Renal cortex interstitium (tissue), 11 donors: ENCODE data around the gene PCGF1. TPM values are rescaled to one million over a fixed set of nuclear protein-coding genes. Genes with fewer than 3 reads are reported as not detected.
"Not testable (repeated sequence)": the region's sequence is repeated elsewhere in the genome, so short reads cannot be mapped to it uniquely, and the experiment has no call there.

Experiments
- DNase-seq, 11 donors: peaks; one replicate each; pipeline ENCODE4 v3.0.0-alpha.2; 2013; ENCODE audit warnings: low read depth in 9 of 11, low spot score in 4 of 11; ENCODE audit errors: extremely low read depth in 1 of 11
- polyA plus RNA-seq, 3 donors: library from polyadenylated mRNA; unstranded; fragments of 120-200 nt; gene quantifications; one replicate each; pipeline ENCODE4 v1.2.1, GENCODE V29; 2013; ENCODE audit not compliant: insufficient read length in 3 of 3

Gene PCGF1
- polyA plus RNA-seq, 3 donors, result 23.8 to 26.5 (median 24.8) TPM

DNA sequence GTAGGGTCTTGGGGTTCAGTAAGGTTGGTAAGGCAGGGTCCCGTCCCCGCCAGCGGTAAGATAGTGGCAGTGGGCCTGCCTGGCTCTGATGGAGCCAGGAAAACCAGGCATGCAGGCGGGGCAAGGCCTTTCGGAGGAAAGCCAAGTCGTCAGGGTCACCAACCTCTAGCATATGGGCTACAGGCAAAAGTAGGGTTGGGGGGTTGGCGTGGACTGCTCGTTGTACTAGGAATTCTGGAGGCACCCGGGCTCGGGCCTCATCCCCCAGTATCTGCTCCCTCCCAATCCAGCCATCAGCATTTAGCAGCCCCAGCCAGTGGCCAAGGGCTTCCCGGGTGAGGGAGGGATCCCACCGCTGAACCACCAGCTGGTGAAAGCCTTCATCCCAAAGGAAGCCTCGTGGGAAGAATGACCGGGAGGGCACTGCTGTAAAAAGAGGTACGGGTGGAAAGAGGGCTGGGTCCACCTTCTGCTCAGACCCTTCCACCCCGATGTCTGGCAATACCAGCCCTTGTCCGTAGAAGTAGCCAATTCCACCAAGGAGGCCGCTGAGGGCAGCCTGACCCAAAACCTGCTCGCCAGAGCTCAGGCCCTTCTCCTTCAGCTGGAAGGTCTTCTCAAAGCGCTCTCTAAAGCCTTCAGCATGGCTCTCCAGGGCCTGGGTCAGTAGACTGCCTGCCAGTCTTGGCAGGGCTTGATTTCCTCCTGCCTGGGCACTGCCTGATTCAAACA is 45.3 kb downstream of the PCGF1 start:
- no peak for DNase-seq

DNA sequence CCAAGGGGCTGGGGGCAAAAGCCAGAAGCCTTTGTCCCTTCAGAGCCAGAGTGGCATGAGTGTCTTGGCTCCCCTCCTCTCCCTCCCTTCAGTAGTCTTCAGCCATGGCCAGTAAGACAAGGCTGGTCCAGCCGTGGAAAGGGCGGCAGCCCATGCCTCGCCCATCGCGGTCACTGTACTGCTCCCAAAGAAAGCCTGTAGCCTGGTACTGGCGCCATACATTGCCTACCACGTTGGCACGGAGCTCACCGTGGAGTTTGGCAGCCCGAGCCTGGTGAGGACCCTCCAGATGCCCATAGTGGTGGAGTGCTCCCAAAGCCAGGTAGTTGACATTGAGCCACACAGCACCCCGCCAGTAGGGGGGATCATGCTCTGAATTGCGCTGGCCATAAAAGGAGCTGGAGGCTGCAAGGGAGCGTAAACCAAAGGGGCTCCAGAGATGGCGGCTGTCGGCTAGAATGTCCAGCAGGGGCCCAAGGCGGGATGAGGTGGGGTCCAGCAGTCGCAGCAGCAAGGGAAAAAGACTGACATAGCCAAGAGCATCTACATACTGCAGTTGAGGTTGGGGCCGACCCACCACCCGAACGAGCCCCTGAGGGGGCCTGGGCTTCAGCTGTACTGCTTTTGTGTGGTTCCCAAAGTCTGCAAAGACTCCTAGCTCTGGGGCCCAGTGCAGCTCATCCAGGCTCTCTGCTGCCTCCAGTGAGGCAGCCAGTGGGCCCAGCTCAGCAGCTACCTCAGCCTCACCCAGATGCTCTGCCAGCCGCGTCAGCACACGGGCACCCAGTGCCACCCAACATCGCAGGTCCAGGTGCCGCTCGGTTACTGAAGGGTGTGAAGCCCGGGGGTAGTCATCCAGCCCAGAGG is 46.1 kb downstream of the PCGF1 start:
- no peak for DNase-seq

DNA sequence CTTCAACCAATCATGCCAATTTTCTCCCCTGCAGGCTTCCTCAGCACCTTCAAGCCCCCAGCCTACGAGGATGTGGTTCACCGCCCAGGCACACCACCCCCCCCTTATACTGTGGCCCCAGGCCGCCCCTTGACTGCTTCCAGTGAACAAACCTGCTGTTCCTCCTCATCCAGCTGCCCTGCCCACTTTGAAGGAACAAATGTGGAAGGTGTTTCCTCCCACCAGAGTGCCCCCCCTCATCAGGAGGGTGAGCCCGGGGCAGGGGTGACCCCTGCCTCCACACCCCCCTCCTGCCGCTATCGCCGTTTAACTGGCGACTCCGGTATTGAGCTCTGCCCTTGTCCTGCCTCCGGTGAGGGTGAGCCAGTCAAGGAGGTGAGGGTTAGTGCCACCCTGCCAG is 47.3 kb downstream of the PCGF1 start:
- not testable (repeated sequence) for DNase-seq

DNA sequence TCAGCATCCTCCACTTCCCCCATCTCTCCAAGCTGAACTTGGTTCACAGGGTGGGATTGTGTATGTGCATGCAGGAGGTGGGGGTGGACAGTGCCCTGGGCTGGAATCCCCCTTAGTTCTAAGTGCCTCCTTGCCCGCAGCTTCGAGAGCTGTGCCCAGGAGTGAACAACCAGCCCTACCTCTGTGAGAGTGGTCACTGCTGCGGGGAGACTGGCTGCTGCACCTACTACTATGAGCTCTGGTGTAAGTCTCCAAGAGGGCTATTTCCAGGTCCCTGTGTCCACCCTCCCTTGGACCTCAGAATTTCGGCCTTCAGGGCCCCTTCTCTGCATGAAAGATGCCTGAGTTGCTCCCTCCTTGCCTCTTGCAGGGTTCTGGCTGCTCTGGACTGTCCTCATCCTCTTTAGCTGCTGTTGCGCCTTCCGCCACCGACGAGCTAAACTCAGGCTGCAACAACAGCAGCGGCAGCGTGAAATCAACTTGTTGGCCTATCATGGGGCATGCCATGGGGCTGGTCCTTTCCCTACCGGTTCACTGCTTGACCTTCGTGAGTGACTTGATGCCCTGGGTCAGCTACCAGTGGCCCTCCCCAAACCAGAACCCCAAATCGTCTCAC is 47.9 kb downstream of the PCGF1 start:
- DNase-seq, result not testable (repeated sequence)

DNA sequence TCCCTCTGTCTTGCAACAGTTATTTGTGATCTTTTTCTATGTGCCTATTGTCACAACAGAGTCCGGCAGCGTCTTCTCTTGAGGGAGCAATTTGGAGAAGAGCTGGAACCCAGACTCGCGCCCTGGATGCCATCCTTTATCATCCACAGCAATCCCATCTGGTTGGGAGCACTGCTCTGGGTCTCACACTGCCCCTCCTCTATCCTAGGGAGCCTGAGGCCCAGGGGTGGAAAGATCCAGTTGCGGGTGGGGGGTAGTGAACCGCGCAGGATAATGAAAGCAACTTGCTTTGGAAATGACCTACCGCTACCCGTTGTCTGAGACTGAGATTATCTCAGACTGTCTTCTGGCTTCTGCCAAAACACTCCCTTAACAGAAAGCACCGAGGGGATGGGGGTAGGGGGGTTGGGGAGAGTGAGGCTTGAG is 48.5 kb downstream of the PCGF1 start:
- no peak for DNase-seq

DNA sequence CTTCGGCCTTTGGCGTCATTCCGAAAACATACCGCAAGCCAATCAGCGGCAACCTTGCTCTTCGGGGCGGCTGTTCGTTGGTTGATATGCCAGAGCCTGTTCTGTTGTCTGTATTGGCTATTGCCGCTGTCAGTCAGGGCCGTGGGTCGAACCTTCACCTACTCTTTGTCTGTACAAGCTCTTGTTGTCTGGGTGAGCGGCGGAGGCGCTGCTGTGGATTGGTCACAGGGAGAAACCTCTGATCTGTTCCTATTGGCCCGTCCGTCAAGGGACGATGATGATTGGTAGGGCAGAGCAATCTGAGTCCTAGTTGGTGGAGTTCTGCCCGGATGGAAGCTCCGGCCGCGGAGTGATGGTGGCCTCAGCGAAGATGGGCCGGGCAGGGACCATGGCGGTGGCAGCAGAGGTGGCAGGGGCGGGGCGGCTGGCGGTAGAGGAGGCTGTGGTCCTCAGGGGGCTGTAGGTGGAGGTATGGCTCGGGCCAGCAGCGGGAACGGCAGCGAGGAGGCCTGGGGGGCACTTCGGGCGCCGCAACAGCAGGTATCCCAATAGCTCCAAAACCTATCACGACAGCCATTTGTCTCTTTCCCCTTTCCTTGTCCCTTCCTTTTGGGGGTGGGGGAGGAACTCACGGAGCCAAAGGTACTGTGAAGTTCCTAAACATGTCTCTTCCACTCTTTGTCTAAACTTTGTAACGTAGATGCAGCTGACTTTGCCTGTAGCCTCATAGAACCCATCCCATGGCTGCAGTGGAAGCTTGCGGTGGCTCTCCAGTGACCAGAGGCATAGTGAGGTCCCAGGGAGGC is 49.2 kb downstream of the PCGF1 start, which contains the start of gene WBP1:
Gene WBP1 (plus strand): TSS at position 307 of the 806 bp plus-strand sequence. CDS start 165 bp downstream, at position 472.
- DNase-seq, result peak; percentile 100

DNA sequence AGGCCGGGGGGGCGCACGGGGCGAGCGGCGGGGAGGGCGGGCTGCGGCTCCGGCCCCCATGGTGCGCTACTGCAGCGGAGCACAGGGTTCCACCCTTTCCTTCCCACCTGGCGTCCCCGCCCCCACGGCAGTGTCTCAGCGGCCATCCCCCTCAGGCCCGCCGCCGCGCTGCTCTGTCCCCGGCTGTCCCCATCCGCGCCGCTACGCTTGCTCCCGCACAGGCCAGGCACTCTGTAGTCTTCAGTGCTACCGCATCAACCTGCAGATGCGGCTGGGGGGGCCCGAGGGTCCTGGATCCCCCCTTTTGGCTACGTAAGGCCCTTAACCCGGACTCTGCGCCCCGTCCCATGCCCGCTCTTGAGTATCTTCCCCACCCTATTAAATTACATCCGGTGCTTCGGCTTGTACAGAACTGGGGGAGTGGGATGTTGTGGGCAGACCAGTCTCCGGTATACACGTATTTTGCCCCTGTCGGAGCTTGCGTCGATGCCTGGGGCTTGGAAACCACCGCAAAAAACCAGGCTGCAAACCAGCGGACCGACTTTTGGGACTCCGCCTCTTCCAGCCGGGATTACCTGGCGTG is 49.9 kb downstream of the PCGF1 start:
- DNase-seq, result peak in 2 of 11 donors; percentile 64 to 68

DNA sequence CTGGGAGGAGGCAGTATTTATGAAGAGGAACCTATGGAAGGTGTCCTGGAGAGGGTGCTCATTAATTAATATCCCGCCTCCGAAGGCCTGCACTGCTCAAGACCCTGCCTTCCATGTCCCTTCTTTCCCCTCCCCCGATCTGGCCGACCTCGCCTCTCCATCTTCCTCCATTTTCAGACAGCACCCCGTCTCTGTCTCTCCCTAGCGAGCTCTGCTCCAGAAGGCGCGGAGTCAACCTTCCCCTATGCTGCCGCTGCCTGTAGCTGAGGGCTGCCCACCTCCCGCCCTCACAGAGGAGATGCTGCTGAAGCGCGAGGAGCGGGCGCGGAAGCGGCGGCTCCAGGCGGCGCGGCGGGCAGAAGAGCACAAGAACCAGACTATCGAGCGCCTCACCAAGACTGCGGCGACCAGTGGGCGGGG is 50.4 kb downstream of the PCGF1 start:
- DNase-seq, result peak in 1 of 11 donors; percentile 23

Other genes starting within 250 kb of the PCGF1 start
- 1 to 10 TPM; 1.7 to 4.8 (median 3.2) TPM for gene SLC4A5, start 164.3 kb downstream of the PCGF1 start, polyA plus RNA-seq
- gene DCTN1, start 127.4 kb downstream of the PCGF1 start, polyA plus RNA-seq, result 100 to 1,000 TPM; 135 to 169 (median 151) TPM
- 1 to 10 TPM; 4.6 to 9.6 (median 8.0) TPM for gene C2orf81, start 86.1 kb downstream of the PCGF1 start, polyA plus RNA-seq
- gene WDR54, start 86.0 kb downstream of the PCGF1 start, polyA plus RNA-seq, result 10 to 100 TPM; 36.6 to 44.8 (median 43.2) TPM
- gene RTKN, start 65.8 kb downstream of the PCGF1 start, polyA plus RNA-seq, result 10 to 100 TPM; 58.0 to 89.3 (median 73.4) TPM
- gene INO80B, start 52.6 kb downstream of the PCGF1 start, polyA plus RNA-seq, result 10 to 100 TPM; 27.8 to 33.3 (median 31.7) TPM
- 100 to 1,000 TPM in 2 of 3 donors, 10 to 100 TPM in 1; 93.7 to 122 (median 117) TPM for gene WBP1, start 49.3 kb downstream of the PCGF1 start, polyA plus RNA-seq
- 10 to 100 TPM; 48.6 to 51.1 (median 49.0) TPM for gene MOGS, start 42.3 kb downstream of the PCGF1 start, polyA plus RNA-seq
- gene MRPL53, start 35.0 kb downstream of the PCGF1 start, polyA plus RNA-seq, result 10 to 100 TPM; 34.3 to 70.2 (median 65.9) TPM
- gene CCDC142, start 24.7 kb downstream of the PCGF1 start, polyA plus RNA-seq, result 10 to 100 TPM in 2 of 3 donors, 1 to 10 TPM in 1; 9.5 to 16.1 (median 11.5) TPM
- 10 to 100 TPM; 26.5 to 35.3 (median 30.2) TPM for gene TTC31, start 24.6 kb downstream of the PCGF1 start, polyA plus RNA-seq
- 1 to 10 TPM; 3.4 to 5.3 (median 4.7) TPM for gene LBX2, start 8.1 kb downstream of the PCGF1 start, polyA plus RNA-seq
- gene TLX2, start 6.8 kb upstream of the PCGF1 start, polyA plus RNA-seq, result under 1 TPM in 2 of 3 donors, not detected in 1; 0.10 to 0.23 TPM
- under 1 TPM; 0.14 to 0.82 (median 0.19) TPM for gene DQX1, start 18.5 kb upstream of the PCGF1 start, polyA plus RNA-seq
- gene AUP1, start 22.0 kb upstream of the PCGF1 start, polyA plus RNA-seq, result 100 to 1,000 TPM in 2 of 3 donors, 10 to 100 TPM in 1; 93.2 to 113 (median 107) TPM
- 10 to 100 TPM; 31.2 to 34.5 (median 31.4) TPM for gene HTRA2, start 22.2 kb upstream of the PCGF1 start, polyA plus RNA-seq
- gene LOXL3, start 46.2 kb upstream of the PCGF1 start, polyA plus RNA-seq, result 10 to 100 TPM in 2 of 3 donors, 1 to 10 TPM in 1; 9.6 to 11.0 (median 10.8) TPM
- gene DOK1, start 47.0 kb upstream of the PCGF1 start, polyA plus RNA-seq, result 1 to 10 TPM; 7.5 to 9.4 (median 9.3) TPM
- gene M1AP, start 140.6 kb upstream of the PCGF1 start, polyA plus RNA-seq, result 1 to 10 TPM in 1 of 3 donors, under 1 TPM in 2; 0.67 to 1.2 (median 0.84) TPM
- 1 to 10 TPM; 6.8 to 8.1 (median 7.3) TPM for gene SEMA4F, start 146.6 kb upstream of the PCGF1 start, polyA plus RNA-seq